Measurements from ENCODE around the gene SURF1.

DNA sequence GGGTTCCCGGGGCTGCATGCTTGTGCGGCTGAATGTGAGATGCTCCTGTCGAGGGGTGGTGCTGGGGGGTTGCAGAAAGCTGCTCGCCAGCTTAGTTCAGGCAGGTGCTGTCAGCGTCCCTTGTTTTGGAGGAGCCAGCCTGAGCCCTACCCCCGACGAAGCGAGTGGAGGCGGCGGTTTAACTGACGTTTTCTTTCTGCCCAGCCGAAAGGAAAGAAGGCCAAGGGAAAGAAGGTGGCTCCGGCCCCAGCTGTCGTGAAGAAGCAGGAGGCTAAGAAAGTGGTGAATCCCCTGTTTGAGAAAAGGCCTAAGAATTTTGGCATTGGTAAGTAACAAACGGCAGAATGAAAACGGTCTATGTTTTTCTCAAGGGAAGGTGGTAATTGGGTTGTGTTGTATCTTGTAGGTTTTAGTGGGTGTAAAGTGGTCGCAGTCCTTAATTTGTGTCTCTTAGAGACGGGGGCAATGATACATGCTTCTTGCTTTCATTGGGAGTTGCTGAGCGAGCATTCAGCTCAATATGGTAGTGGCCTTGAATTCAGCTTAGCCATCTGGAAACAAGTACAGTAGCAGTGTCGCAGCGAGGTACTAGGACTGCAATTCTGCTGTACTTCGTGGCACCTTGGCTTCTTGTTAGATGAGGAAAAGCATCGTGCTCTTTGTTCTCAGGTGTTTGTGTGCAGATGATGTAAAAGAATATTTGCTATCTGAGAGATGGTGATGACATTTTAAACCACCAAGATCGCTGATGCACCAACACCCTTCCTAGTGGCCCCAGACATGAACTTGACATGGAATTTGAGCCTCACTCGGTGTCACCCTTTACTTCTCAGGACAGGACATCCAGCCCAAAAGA lies 7.3 kb downstream of the SURF1 start:
- TF ChIP-seq, protein P1, sequence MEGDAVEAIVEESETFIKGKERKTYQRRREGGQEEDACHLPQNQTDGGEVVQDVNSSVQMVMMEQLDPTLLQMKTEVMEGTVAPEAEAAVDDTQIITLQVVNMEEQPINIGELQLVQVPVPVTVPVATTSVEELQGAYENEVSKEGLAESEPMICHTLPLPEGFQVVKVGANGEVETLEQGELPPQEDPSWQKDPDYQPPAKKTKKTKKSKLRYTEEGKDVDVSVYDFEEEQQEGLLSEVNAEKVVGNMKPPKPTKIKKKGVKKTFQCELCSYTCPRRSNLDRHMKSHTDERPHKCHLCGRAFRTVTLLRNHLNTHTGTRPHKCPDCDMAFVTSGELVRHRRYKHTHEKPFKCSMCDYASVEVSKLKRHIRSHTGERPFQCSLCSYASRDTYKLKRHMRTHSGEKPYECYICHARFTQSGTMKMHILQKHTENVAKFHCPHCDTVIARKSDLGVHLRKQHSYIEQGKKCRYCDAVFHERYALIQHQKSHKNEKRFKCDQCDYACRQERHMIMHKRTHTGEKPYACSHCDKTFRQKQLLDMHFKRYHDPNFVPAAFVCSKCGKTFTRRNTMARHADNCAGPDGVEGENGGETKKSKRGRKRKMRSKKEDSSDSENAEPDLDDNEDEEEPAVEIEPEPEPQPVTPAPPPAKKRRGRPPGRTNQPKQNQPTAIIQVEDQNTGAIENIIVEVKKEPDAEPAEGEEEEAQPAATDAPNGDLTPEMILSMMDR (IDR thresholded peaks at IDR 0.05; ENCODE audit: borderline replicate concordance, extremely low read depth, low read length, poor library complexity, severe bottlenecking): no peak
- no peak for TF ChIP-seq EZH2 (IDR thresholded peaks at IDR 0.05; ENCODE audit: borderline replicate concordance, low read depth, low read length, severe bottlenecking)

Data from DND-41 (cell line).